Transverse colon (tissue), 4 donors: ENCODE results near the gene TMEM163. TPM values are rescaled to one million over a fixed set of nuclear protein-coding genes. Genes with fewer than 3 reads are reported as not detected.

Experiments
- DNase-seq: peaks from one replicate; pipeline ENCODE4 v3.0.0-alpha.2; 2019
- H3K27ac ChIP-seq, 4 donors: fragments of 200-600 bp; sonication (generic); 2 replicates each; pipeline ENCODE4 v1.5.1; 2016 to 2018; ENCODE audit warnings: inconsistent platforms in 4 of 4
- H3K27me3 ChIP-seq: fragments of 200-600 bp; sonication (generic); 2 replicates; pipeline ENCODE4 v1.5.1; 2017; ENCODE audit warnings: inconsistent platforms
- H3K36me3 ChIP-seq, 4 donors: fragments of 200-600 bp; sonication (generic); 2 replicates each; pipeline ENCODE4 v1.5.1; 2017 to 2019; ENCODE audit warnings: inconsistent platforms in 4 of 4
- H3K4me1 ChIP-seq, 4 donors: fragments of 200-600 bp; sonication (generic); 2 replicates each; pipeline ENCODE4 v1.5.1; 2017 to 2020; ENCODE audit warnings: inconsistent platforms in 4 of 4
- H3K4me3 ChIP-seq, 4 donors: fragments of 200-600 bp; sonication (generic); 1 replicate in 1 of 4; 2 replicates in 3 of 4; pipeline versions ENCODE4 v1.5.1 to v1.6.1; 2017 to 2019; ENCODE audit warnings: inconsistent platforms in 4 of 4
- H3K9me3 ChIP-seq, 2 donors: fragments of 200-600 bp; sonication (generic); 2 replicates each; pipeline ENCODE4 v1.5.1; 2017 to 2019; ENCODE audit warnings: inconsistent platforms in 2 of 2
- EP300 ChIP-seq: sonication (generic); formaldehyde crosslinking; IDR thresholded peaks from one replicate; pipeline ENCODE4 v1.6.1; 2017; ENCODE audit warnings: antibody characterized with exemption, low read depth
- POLR2A ChIP-seq: fragments of 450-650 bp; IDR thresholded peaks from one replicate; pipeline ENCODE4 v1.6.1; 2016; ENCODE audit warnings: antibody characterized with exemption, mild to moderate bottlenecking, moderate library complexity
- POLR2AphosphoS5 ChIP-seq, 3 donors: sonication (generic); formaldehyde crosslinking; IDR thresholded peaks; one replicate each; pipeline ENCODE4 v1.6.1; 2016; ENCODE audit warnings: antibody characterized with exemption in 3 of 3
- WGBS, 2 donors: methylation state at CpG; one replicate each; pipeline ENCODE4 v1.1.5; 2018; ENCODE audit warnings: low coverage in 1 of 2; 5-methylcytosine and 5-hydroxymethylcytosine counted together
- in situ Hi-C, 4 donors: fragments of 200-750 bp; cut with MboI; loops; one replicate each; pipeline versions ENCODE4 v1.15.0 to v1.15.1; 2017; ENCODE audit warnings: low sequenced_read_pairs in 3 of 4, low pct_ligation_motif_present in 1 of 4, low pct_unique_long_range_greater_than_20kb in 1 of 4
- intact Hi-C: fragments of 100-400 bp; cut with DNase I; formaldehyde crosslinking; loops from one replicate; pipeline ENCODE4 v1.15.1; 2023; ENCODE audit warnings: low total_unique reads
- total RNA-seq, 4 donors: library from RNA; depleted of rRNA; stranded (reverse); fragments of >200 nt; gene quantifications; one replicate each; pipeline ENCODE4 v1.1.0, GENCODE V29; 2016
- TF ChIP-seq, protein P1 (sequence below), 5 experiments: fragments of 200-600 bp in 3 of 5; fragments of 450-650 bp in 2 of 5; sonication (generic) in 3 of 5; IDR thresholded peaks; 1 replicate in 2 of 5; 2 replicates in 3 of 5; pipeline ENCODE4 v1.5.1; 2016 to 2017; ENCODE audit warnings: antibody characterized with exemption in 5 of 5, inconsistent platforms in 3 of 5, mild to moderate bottlenecking in 2 of 5, moderate library complexity in 1 of 5

The TMEM163 gene
- total RNA-seq, 4 donors from 2014 or later = 0.48 TPM; not detected in 3

DNA sequence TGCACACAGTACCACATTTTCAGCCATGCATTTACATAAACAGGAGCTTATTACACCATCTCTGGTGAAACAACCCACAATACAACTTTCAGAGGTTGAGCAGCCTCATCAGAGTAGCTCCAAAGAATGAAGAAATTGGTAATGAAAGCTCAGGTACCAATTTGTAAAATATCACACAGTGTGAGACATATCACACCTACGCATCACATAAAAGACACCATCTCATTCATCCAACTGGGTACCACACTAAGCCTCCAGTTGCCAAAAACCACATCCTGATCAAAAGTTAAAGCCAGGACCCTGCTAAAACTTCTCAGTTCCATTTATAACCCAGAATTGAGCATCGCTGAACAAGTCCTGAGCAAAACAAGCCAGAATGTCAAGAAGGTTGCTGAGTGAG is 4.6 kb downstream of the TMEM163 start:
- H3K4me1 ChIP-seq = peaks cover 4 to 12% (median 9%) of the 10 kb centered on the region in 4 donors
- no peak overlapping the region for H3K4me3 ChIP-seq
- no peaks in the 10 kb centered on the region for H3K36me3 ChIP-seq
- TF ChIP-seq EP300 = no peak
- TF ChIP-seq, protein P1, sequence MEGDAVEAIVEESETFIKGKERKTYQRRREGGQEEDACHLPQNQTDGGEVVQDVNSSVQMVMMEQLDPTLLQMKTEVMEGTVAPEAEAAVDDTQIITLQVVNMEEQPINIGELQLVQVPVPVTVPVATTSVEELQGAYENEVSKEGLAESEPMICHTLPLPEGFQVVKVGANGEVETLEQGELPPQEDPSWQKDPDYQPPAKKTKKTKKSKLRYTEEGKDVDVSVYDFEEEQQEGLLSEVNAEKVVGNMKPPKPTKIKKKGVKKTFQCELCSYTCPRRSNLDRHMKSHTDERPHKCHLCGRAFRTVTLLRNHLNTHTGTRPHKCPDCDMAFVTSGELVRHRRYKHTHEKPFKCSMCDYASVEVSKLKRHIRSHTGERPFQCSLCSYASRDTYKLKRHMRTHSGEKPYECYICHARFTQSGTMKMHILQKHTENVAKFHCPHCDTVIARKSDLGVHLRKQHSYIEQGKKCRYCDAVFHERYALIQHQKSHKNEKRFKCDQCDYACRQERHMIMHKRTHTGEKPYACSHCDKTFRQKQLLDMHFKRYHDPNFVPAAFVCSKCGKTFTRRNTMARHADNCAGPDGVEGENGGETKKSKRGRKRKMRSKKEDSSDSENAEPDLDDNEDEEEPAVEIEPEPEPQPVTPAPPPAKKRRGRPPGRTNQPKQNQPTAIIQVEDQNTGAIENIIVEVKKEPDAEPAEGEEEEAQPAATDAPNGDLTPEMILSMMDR (IDR thresholded peaks at IDR 0.05) = no peak
- TF ChIP-seq POLR2A = no peak
- no peak for TF ChIP-seq POLR2AphosphoS5 (IDR thresholded peaks at IDR 0.05)
- no peak for DNase-seq
- peaks cover 76% of the 10 kb centered on the region for H3K27me3 ChIP-seq
- 69 to 94% methylated on average over 2 of the region's 2 CpGs for WGBS, 2 donors
- H3K9me3 ChIP-seq = no peaks in the 10 kb centered on the region
- intact Hi-C loops (no loop called here), in situ Hi-C loops (no loop called here)
- H3K27ac ChIP-seq = no peak overlapping the region

DNA sequence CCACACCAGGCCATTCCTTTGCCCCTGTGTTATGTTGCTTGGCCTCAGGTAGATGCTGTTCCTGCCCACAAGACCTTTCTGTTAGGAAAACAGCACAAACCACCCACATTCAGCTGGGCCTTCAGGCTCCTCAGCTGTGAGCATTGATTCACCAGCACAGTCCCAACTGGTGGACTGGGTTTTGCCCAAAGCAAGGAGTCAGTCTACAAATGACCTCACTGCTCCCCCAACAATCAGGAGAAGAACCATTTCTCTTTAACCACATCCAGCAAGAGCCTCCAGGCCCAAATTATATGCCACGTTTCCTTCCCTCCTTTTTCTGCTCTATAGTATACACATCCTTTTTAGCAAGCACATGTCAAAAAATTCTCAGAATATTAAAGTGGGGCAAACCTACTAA is 5.2 kb downstream of the TMEM163 start:
- no peak overlapping the region for H3K4me3 ChIP-seq
- peaks cover 4 to 10% (median 9%) of the 10 kb centered on the region in 4 donors for H3K4me1 ChIP-seq
- DNase-seq = no peak
- H3K27ac ChIP-seq = no peak overlapping the region
- WGBS, 2 donors = 82 to 88% methylated on average over 1 of the region's 1 CpG
- H3K9me3 ChIP-seq = no peaks in the 10 kb centered on the region
- intact Hi-C loops (no loop called here), in situ Hi-C loops (no loop called here)
- H3K36me3 ChIP-seq = no peaks in the 10 kb centered on the region
- TF ChIP-seq EP300 = no peak
- TF ChIP-seq, protein P1 (IDR thresholded peaks at IDR 0.05) = no peak
- no peak for TF ChIP-seq POLR2A
- TF ChIP-seq POLR2AphosphoS5 (IDR thresholded peaks at IDR 0.05) = no peak
- peaks cover 69% of the 10 kb centered on the region for H3K27me3 ChIP-seq

DNA sequence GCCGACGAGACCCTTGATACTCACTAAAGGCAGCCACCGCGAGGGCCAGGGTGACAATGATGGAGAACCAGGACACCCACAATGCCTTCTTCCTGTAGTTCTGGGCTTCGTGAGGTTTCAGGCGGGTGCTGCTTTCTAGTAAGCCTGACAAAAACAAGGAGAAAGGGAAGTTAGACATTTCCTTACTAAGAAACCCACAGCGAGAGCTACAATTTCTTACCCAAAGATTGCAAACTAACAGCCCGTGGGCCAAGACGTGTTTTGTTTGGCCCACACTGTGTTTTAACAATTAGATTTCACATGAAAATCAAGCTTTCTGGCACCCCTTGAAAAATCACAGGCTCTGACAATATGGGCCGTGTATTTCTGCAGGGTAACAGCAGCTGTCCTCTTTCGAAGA is 5.6 kb downstream of the TMEM163 start:
- 70 to 87% methylated on average over 6 to 11 of the region's 11 CpGs for WGBS, 2 donors
- no peak overlapping the region for H3K4me3 ChIP-seq
- no peak overlapping the region for H3K27ac ChIP-seq
- H3K9me3 ChIP-seq = no peaks in the 10 kb centered on the region
- H3K36me3 ChIP-seq = no peaks in the 10 kb centered on the region
- intact Hi-C loops = no loop called here
- in situ Hi-C loops = no loop called here
- peaks cover 68% of the 10 kb centered on the region for H3K27me3 ChIP-seq
- no peak for DNase-seq
- TF ChIP-seq POLR2AphosphoS5 (IDR thresholded peaks at IDR 0.05) (no peak), EP300 (no peak)
- peaks cover 3 to 7% (median 6%) of the 10 kb centered on the region in 4 donors for H3K4me1 ChIP-seq

DNA sequence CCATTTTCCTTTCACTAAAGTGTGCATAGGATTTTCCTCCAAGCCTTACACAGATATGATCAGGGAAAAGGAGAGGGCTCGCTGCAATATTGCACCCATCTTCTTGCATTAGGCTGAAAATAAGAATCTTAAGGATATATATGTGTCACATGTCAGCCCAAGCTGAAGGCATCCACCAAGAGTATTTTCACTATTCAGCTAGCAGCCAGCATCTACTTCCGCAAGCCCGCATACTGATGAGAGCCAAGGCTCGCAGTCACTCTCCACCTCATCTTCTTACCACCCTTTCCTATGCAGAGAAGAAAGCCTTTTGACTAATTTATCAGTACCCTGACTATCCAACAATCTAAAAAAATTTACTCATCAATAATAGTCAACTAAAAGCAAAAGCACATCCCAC is 6.1 kb downstream of the TMEM163 start:
- H3K4me3 ChIP-seq = no peak overlapping the region
- no peaks in the 10 kb centered on the region for H3K9me3 ChIP-seq
- H3K27ac ChIP-seq = no peak overlapping the region
- intact Hi-C loops = no loop called here
- no peak for DNase-seq
- peaks cover 0 to 3% (median 2%) of the 10 kb centered on the region in 4 donors for H3K4me1 ChIP-seq
- in situ Hi-C loops = no loop called here
- peaks cover 63% of the 10 kb centered on the region for H3K27me3 ChIP-seq
- no peaks in the 10 kb centered on the region for H3K36me3 ChIP-seq
- TF ChIP-seq POLR2AphosphoS5 (IDR thresholded peaks at IDR 0.05) (no peak), POLR2A (no peak), EP300 (no peak)
- TF ChIP-seq, protein P1 (IDR thresholded peaks at IDR 0.05) = no peak
- WGBS, 2 donors = 88 to 95% methylated on average over 3 to 4 of the region's 4 CpGs

DNA sequence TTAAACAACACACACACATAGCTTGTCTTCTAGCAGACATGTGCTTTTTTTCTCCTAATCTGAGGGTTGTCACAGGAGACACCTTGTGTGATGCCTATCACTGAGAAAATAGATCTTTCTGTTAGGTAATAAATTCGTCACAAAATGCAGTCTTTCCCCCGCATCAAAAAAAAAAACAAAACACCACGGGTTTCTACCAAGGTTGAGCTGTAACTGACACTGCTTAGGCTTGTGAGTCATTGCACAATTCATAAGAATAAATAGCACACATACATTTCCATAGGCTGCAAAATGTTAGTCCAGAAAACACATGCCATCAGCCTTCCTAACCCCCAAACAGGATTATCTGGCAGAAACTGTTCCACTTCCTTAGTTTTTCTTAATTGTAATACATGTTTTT is 6.5 kb downstream of the TMEM163 start:
- TF ChIP-seq POLR2A (no peak), EP300 (no peak), POLR2AphosphoS5 (IDR thresholded peaks at IDR 0.05) (no peak)
- TF ChIP-seq, protein P1 (IDR thresholded peaks at IDR 0.05) = no peak
- no peak for DNase-seq
- intact Hi-C loops (no loop called here), in situ Hi-C loops (no loop called here)
- H3K27me3 ChIP-seq = peaks cover 59% of the 10 kb centered on the region
- no peaks in the 10 kb centered on the region for H3K4me1 ChIP-seq
- H3K9me3 ChIP-seq = no peaks in the 10 kb centered on the region
- WGBS, 2 donors = 7 to 36% methylated on average over 2 to 3 of the region's 3 CpGs
- no peak overlapping the region for H3K4me3 ChIP-seq
- no peaks in the 10 kb centered on the region for H3K36me3 ChIP-seq
- H3K27ac ChIP-seq = no peak overlapping the region
